HCT116 (cell line): ENCODE results near the gene SPRING1. TPM values are rescaled to one million over a fixed set of nuclear protein-coding genes. Genes with fewer than 3 reads are reported as not detected.

Experiments used
- ATAC-seq: fragments of 200-7000 bp; cut with Tn5 transposase; 2 replicates; pipeline ENCODE4 v1.9.1; 2020; ENCODE audit warnings: mild to moderate bottlenecking, moderate library complexity
- BruUV-seq: library from RNA; stranded (reverse); fragments of 400-500 nt; replicated peaks from 2 replicates; lab custom pipeline; 2021; lab: Mats Ljungman, UMichigan
- CTCF ChIA-PET: fragments of 300-600 bp; sonication (Branson Sonifier 250); formaldehyde crosslinking; loops from one replicate; lab custom pipeline; 2021; ENCODE audit warnings: antibody characterized with exemption; lab: Charles Lee
- POLR2A ChIA-PET: fragments of 300-600, 350-600 bp; sonication (Branson Sonifier 250); formaldehyde crosslinking; loops from one replicate; lab custom pipeline; 2021; ENCODE audit warnings: antibody characterized with exemption; lab: Charles Lee
- RAD21 ChIA-PET, 2 experiments: fragments of 300-600 bp; sonication (Branson Sonifier 250); formaldehyde crosslinking; loops; one replicate each; lab custom pipeline; 2023; ENCODE audit warnings: low total read pairs in 2 of 2; ENCODE audit not compliant: uncharacterized antibody in 2 of 2, unreplicated experiment in 2 of 2, low non-redundant PET in 1 of 2; lab: Charles Lee
- DNase-seq: peaks from one replicate; pipeline ENCODE4 v3.0.0-alpha.2; 2010; ENCODE audit warnings: low read depth, low spot score
- H2AFZ ChIP-seq: fragments of 200-600 bp; shearing (Covaris generic), sonication (generic); 2 replicates; pipeline ENCODE4 v1.6.1; 2017; ENCODE audit warnings: low read depth, mixed run types, mixed read lengths, antibody characterized with exemption, low read length; ENCODE audit not compliant: poor library complexity, severe bottlenecking
- H3K27ac ChIP-seq: 2 replicates; pipeline ENCODE4 v1.5.1; 2012; ENCODE audit warnings: low read depth, low read length
- H3K27me3 ChIP-seq: fragments of 200-600 bp; sonication (generic); 2 replicates; pipeline ENCODE4 v1.6.1; 2016; ENCODE audit warnings: mixed run types, low read length, mixed read lengths; ENCODE audit not compliant: insufficient read depth
- H3K36me3 ChIP-seq, 2 experiments: fragments of 200-500 bp in 1 of 2; fragments of 200-600 bp in 1 of 2; sonication (Bioruptor generic) in 1 of 2; sonication (generic) in 1 of 2; 2 replicates each; pipeline versions ENCODE4 v1.5.1 to v1.6.1; 2014 to 2016; ENCODE audit warnings: low read length in 2 of 2, inconsistent platforms in 1 of 2, mixed read lengths in 1 of 2, mixed run types in 1 of 2; ENCODE audit not compliant: insufficient read depth in 2 of 2, control insufficient read depth in 1 of 2
- H3K4me1 ChIP-seq, 2 experiments: fragments of 200-600 bp in 1 of 2; sonication (generic) in 1 of 2; 2 replicates each; pipeline versions ENCODE4 v1.5.1 to v1.6.1; 2012 to 2017; ENCODE audit warnings: low read length in 2 of 2, inconsistent platforms in 1 of 2, mild to moderate bottlenecking in 1 of 2, mixed read lengths in 1 of 2, mixed run types in 1 of 2, moderate library complexity in 1 of 2; ENCODE audit not compliant: insufficient read depth in 2 of 2, control insufficient read depth in 1 of 2
- H3K4me2 ChIP-seq: fragments of 200-600 bp; sonication (generic); 2 replicates; pipeline ENCODE4 v1.6.1; 2017; ENCODE audit warnings: mixed run types, low read length, mixed read lengths
- H3K4me3 ChIP-seq, 2 experiments: fragments of 200-600 bp in 1 of 2; sonication (generic) in 1 of 2; replicated peaks in 1 of 2; 2 replicates each; pipeline ENCODE4 v1.5.1; 2011 to 2016; ENCODE audit warnings: low read length in 2 of 2, control low read depth in 1 of 2, low read depth in 1 of 2, mild to moderate bottlenecking in 1 of 2, mixed read lengths in 1 of 2, mixed run types in 1 of 2
- H3K79me2 ChIP-seq: fragments of 200-600 bp; sonication (generic); 2 replicates; pipeline ENCODE4 v1.6.1; 2017; ENCODE audit warnings: mild to moderate bottlenecking, mixed run types, low read length, moderate library complexity, mixed read lengths; ENCODE audit not compliant: insufficient read depth
- H3K9ac ChIP-seq: fragments of 200-600 bp; sonication (generic); 2 replicates; pipeline ENCODE4 v1.6.1; 2016; ENCODE audit warnings: low read length, mixed read lengths
- H3K9me2 ChIP-seq: fragments of 200-600 bp; sonication (generic), shearing (Covaris generic); 2 replicates; pipeline ENCODE4 v1.6.1; 2017; ENCODE audit warnings: mixed run types, mild to moderate bottlenecking, moderate library complexity; ENCODE audit not compliant: insufficient read depth
- H3K9me3 ChIP-seq, 2 experiments: fragments of 200-500 bp in 1 of 2; fragments of 200-600 bp in 1 of 2; sonication (Bioruptor generic) in 1 of 2; sonication (generic) in 1 of 2; 2 replicates each; pipeline ENCODE4 v1.6.1; 2014 to 2017; ENCODE audit warnings: low read length in 2 of 2, mixed read lengths in 2 of 2, inconsistent platforms in 1 of 2, low read depth in 1 of 2, mild to moderate bottlenecking in 1 of 2, mixed run types in 1 of 2, moderate library complexity in 1 of 2; ENCODE audit not compliant: control insufficient read depth in 1 of 2, insufficient read depth in 1 of 2
- H4K20me1 ChIP-seq: fragments of 200-600 bp; sonication (generic), shearing (Covaris generic); 2 replicates; pipeline ENCODE4 v1.6.1; 2017; ENCODE audit warnings: mixed run types, mild to moderate bottlenecking, moderate library complexity; ENCODE audit not compliant: insufficient read depth
- CEBPB ChIP-seq: IDR thresholded peaks from 2 replicates; pipeline ENCODE4 v1.6.1; 2012; ENCODE audit warnings: low read depth
- EGR1 ChIP-seq: IDR thresholded peaks from 2 replicates; pipeline ENCODE4 v1.6.1; 2012; ENCODE audit warnings: low read depth
- ELF1 ChIP-seq: IDR thresholded peaks from 2 replicates; pipeline ENCODE4 v1.6.1; 2012; ENCODE audit warnings: low read depth, borderline replicate concordance
- FOSL1 ChIP-seq: IDR thresholded peaks from 2 replicates; pipeline ENCODE4 v1.6.1; 2012; ENCODE audit warnings: low read depth
- JUND ChIP-seq: IDR thresholded peaks from 2 replicates; pipeline ENCODE4 v1.6.1; 2012
- MAX ChIP-seq: IDR thresholded peaks from 2 replicates; pipeline ENCODE4 v1.6.1; 2012
- POLR2AphosphoS5 ChIP-seq: IDR thresholded peaks from 2 replicates; pipeline ENCODE4 v1.6.1; 2011; ENCODE audit warnings: mild to moderate bottlenecking, low read depth, low read length, moderate library complexity
- RAD21 ChIP-seq: IDR thresholded peaks from 2 replicates; pipeline ENCODE4 v1.6.1; 2012; ENCODE audit warnings: low read depth, mild to moderate bottlenecking
- SIN3A ChIP-seq: IDR thresholded peaks from 2 replicates; pipeline ENCODE4 v1.6.1; 2012; ENCODE audit warnings: low read depth
- SP1 ChIP-seq: IDR thresholded peaks from 2 replicates; pipeline ENCODE4 v1.6.1; 2012; ENCODE audit warnings: low read depth
- SRF ChIP-seq: IDR thresholded peaks from 2 replicates; pipeline ENCODE4 v1.6.1; 2012; ENCODE audit warnings: low read depth
- TCF7L2 ChIP-seq: IDR thresholded peaks from 2 replicates; pipeline ENCODE4 v1.7.0; 2011; ENCODE audit warnings: borderline replicate concordance, inconsistent platforms; ENCODE audit not compliant: insufficient read depth, insufficient read length; ENCODE audit errors: extremely low read depth
- YY1 ChIP-seq: IDR thresholded peaks from 2 replicates; pipeline ENCODE4 v1.6.1; 2011; ENCODE audit warnings: low read length, low read depth, moderate library complexity, mild to moderate bottlenecking; ENCODE audit not compliant: insufficient replicate concordance; ENCODE audit errors: extremely low read depth
- intact Hi-C: fragments of 100-400 bp; cut with micrococcal nuclease; formaldehyde crosslinking; loops from 2 replicates; pipeline ENCODE4 v1.10.0; 2022
- total RNA-seq: library from RNA; stranded (reverse); gene quantifications from one replicate; pipeline ENCODE4 v1.2.1, GENCODE V29; 2021; ENCODE audit not compliant: unreplicated experiment

The SPRING1 gene
- total RNA-seq, 1 experiment from 2014 or later = 28.5 TPM

GRCh38 chr12:116766285-116766684 lies 28.4 kb upstream of the SPRING1 start:
- ATAC-seq (no peak), DNase-seq (no peak)
- Histone ChIP-seq H4K20me1 (no peaks in the 10 kb centered on the region), H3K79me2 (peaks cover 4% of the 10 kb centered on the region; the same call in 1 of the 2 replicates), H3K9me2 (no peaks in the 10 kb centered on the region), H3K36me3 (peaks cover 0 to 3% of the 10 kb centered on the region in 2 experiments; a peak in 1 of 4 replicates), H3K9ac (no peak overlapping the region), H3K4me1 (0 out of 4 replicates have a peak, but pooled peaks cover 0 to 2% of the 10 kb centered on the region in 2 experiments), H3K4me3 (no peak overlapping the region), H3K9me3 (no peaks in the 10 kb centered on the region), H3K27ac (no peak overlapping the region), H2AFZ (no peak overlapping the region), H3K4me2 (no peak overlapping the region), H3K27me3 (no peaks in the 10 kb centered on the region)
- TF ChIP-seq SP1 (no peak), MAX (no peak), FOSL1 (no peak), POLR2AphosphoS5 (no peak), SIN3A (no peak), JUND (no peak), SRF (no peak)
- ChIA-PET POLR2A (no interaction called here), RAD21 (no interaction called here), CTCF (no interaction called here)
- intact Hi-C loops = no loop called here
- BruUV-seq = no TSS peak

- H3K36me3 ChIP-seq = peaks cover 0 to 3% of the 10 kb centered on the region in 2 experiments; a peak in 1 of 4 replicates
- H3K4me1 ChIP-seq = peaks cover 5 to 12% of the 10 kb centered on the region in 2 experiments; a peak in 2 of 4 replicates
- intact Hi-C loops = no loop called here
- no peak overlapping the region for H3K4me2 ChIP-seq
- no peaks in the 10 kb centered on the region for H4K20me1 ChIP-seq
- H2AFZ ChIP-seq = no peak overlapping the region
- H3K9ac ChIP-seq = no peak overlapping the region
- H3K27ac ChIP-seq = no peak overlapping the region
- POLR2A ChIA-PET = no interaction called here
- CTCF ChIA-PET = interaction anchor here (0.6 kb wide), 1 partner anchor 67 kb away, joined by 3 read pairs; no protein-coding TSS in a partner anchor
- BruUV-seq = no TSS peak
- no peak for ATAC-seq
- DNase-seq = no peak
- no peaks in the 10 kb centered on the region for H3K9me2 ChIP-seq
- TF ChIP-seq EGR1 (no peak), SRF (no peak), RAD21 (no peak), CEBPB (no peak), TCF7L2 (no peak), ELF1 (no peak), POLR2AphosphoS5 (no peak), JUND (no peak), YY1 (no peak)
- no peak overlapping the region for H3K4me3 ChIP-seq
- H3K79me2 ChIP-seq = peaks cover 14% of the 10 kb centered on the region; the same call in 1 of the 2 replicates
- RAD21 ChIA-PET = no interaction called here
- H3K9me3 ChIP-seq = no peaks in the 10 kb centered on the region
- H3K27me3 ChIP-seq = no peaks in the 10 kb centered on the region
Observed at GRCh38 chr12:116765271-116765670, 27.4 kb upstream of the SPRING1 start.
